ENCODE measurements around the gene DYSF.

DYSF gene

GRCh38 chr2:71473346-71474031 lies 20.1 kb downstream of the DYSF start:
- DNase-seq (ENCODE audit: low read depth), result no peak
- H3K4me3 ChIP-seq (ENCODE audit: low read length), result no peak overlapping the region
- no peak for TF ChIP-seq CTCF (conservative IDR thresholded peaks at IDR 0.05; ENCODE audit: low read length)

GRCh38 chr2:71474116-71474743 lies 20.9 kb downstream of the DYSF start:
- DNase-seq (ENCODE audit: low read depth), result no peak
- TF ChIP-seq CTCF (conservative IDR thresholded peaks at IDR 0.05; ENCODE audit: low read length), result no peak
- H3K4me3 ChIP-seq (ENCODE audit: low read length), result no peak overlapping the region

GRCh38 chr2:71474744-71475397 lies 21.5 kb downstream of the DYSF start:
- no peak for TF ChIP-seq CTCF (conservative IDR thresholded peaks at IDR 0.05; ENCODE audit: low read length)
- DNase-seq (ENCODE audit: low read depth), result no peak

DNA sequence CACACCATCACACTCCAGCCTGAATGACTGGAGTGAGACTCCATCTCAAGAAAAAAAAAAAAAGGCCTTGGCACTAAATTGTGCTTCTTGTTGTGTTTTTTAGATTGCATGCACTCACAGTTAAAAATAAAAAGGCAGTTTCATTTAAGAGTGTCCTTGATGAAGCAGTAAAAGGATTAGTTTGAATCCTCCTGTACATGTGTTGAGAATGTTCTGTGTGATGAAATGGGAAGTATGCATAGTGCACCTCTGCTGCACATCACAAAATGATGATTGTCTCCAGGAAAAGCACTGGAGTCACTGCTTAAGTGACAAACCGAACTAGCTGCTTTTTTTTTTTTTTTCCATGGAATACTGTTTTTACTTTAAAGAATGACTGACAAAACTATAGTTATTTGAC lies 23.1 kb downstream of the DYSF start:
- no peak for TF ChIP-seq CTCF (conservative IDR thresholded peaks at IDR 0.05; ENCODE audit: low read length)
- no peak for DNase-seq (ENCODE audit: low read depth)
- H3K4me3 ChIP-seq (ENCODE audit: low read length), result no peak overlapping the region

More at GRCh38 chr2:71474744-71475397, 21.5 kb downstream of the DYSF start:
- no peak overlapping the region for H3K4me3 ChIP-seq (ENCODE audit: low read length)

GRCh38 chr2:71477231-71477691 lies 23.9 kb downstream of the DYSF start:
- DNase-seq (ENCODE audit: low read depth), result no peak
- no peak overlapping the region for H3K4me3 ChIP-seq (ENCODE audit: low read length)
- no peak for TF ChIP-seq CTCF (conservative IDR thresholded peaks at IDR 0.05; ENCODE audit: low read length)

GRCh38 chr2:71478806-71479205 lies 25.4 kb downstream of the DYSF start:
- H3K4me3 ChIP-seq (ENCODE audit: low read length), result no peak overlapping the region
- DNase-seq (ENCODE audit: low read depth), result no peak
- TF ChIP-seq CTCF (conservative IDR thresholded peaks at IDR 0.05; ENCODE audit: low read length), result no peak
